Posterior cingulate gyrus (tissue), 11 donors: ENCODE measurements around the gene CNNM3.
A peak's percentile ranks its signal among the peaks of the same experiment; 100 is the strongest.

Experiments
- DNase-seq, 10 donors: peaks; one replicate each; pipeline versions ENCODE4 v3.0.0 to v3.0.0-alpha.2; 2020 to 2021; ENCODE audit warnings: mixed read lengths in 3 of 10
- intact Hi-C: fragments of 100-400 bp; cut with DNase I; formaldehyde crosslinking; loops from one replicate; pipeline ENCODE4 v1.15.1; 2023

The CNNM3 gene

GRCh38 chr2:96813656-96814055, 2.4 kb upstream of the CNNM3 start:
- intact Hi-C loops: no loop called here
- no peak for DNase-seq

- intact Hi-C loops: loop anchor here (1.0 to 2.0 kb wide), 3 partner anchors 42 to 145 kb away; no protein-coding TSS in a partner anchor
- peak in 1 of 10 donors; percentile 84 for DNase-seq
These were observed 542 bp upstream of the CNNM3 start for GRCh38 chr2:96815326-96816126.

DNA sequence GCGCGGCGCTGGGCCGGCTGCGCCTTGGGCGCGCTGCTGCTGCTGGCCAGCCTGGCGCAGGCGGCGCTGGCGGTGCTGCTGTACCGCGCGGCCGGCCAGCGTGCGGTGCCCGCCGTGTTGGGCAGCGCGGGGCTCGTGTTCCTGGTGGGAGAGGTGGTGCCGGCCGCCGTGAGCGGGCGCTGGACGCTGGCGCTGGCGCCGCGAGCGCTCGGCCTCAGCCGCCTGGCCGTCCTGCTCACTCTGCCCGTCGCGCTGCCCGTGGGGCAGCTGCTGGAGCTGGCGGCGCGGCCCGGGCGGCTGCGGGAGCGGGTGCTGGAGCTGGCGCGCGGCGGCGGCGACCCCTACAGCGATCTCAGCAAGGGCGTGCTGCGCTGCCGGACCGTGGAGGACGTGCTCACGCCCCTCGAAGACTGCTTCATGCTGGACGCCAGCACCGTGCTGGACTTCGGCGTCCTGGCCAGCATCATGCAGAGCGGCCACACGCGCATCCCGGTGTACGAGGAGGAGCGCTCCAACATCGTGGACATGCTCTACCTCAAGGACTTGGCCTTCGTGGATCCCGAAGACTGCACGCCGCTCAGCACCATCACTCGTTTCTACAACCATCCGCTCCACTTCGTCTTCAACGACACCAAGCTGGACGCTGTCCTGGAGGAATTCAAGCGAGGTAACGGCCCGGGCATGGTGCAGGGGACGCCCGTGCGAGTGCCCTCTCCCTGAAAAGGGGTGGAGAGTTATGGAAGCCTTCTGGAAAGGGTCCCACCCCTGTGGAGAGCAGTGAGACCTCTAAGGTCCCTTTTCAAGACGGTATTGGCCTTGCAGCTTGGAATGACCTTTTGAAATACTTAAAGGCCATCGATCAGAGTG, 1.0 kb downstream of the CNNM3 start:
- DNase-seq: peak in 3 of 10 donors; percentile 69 to 80 (median 78)
- intact Hi-C loops: loop anchor here (1.0 to 2.0 kb wide), 3 partner anchors 40 to 144 kb away; no protein-coding TSS in a partner anchor

DNA sequence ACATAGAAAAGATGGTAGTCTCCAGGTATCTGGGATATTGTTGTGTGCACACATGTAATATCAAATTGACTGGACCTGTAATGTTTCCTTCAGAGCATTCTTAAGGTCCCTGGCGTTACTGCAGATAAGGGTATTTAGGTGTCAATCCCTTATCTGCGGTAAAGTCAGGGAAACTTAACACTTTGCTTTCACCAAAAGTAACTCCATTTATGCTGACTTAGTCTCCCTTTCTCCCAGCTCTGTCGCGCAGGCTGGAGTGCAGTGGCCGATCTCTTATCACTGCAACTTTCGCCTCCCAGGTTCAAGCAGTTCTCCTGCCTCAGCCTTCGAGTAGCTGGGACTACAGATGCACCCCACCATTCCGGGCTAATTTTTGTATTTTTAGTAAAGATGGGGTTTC, 1.8 kb downstream of the CNNM3 start:
- intact Hi-C loops: loop anchor here (2.0 kb wide), 1 partner anchor 143 kb away; no protein-coding TSS in a partner anchor
- DNase-seq: peak in 1 of 10 donors; percentile 35

- intact Hi-C loops: no loop called here
- DNase-seq: peak in 2 of 10 donors; percentile 66 to 69
These were observed 3.2 kb downstream of the CNNM3 start for GRCh38 chr2:96819128-96819875.

GRCh38 chr2:96819876-96820511, 3.9 kb downstream of the CNNM3 start:
- peak in 2 of 10 donors; percentile 56 to 71 for DNase-seq
- intact Hi-C loops: no loop called here

GRCh38 chr2:96821113-96821675, 5.1 kb downstream of the CNNM3 start:
- DNase-seq: peak in 1 of 10 donors; percentile 36
- intact Hi-C loops: no loop called here

DNA sequence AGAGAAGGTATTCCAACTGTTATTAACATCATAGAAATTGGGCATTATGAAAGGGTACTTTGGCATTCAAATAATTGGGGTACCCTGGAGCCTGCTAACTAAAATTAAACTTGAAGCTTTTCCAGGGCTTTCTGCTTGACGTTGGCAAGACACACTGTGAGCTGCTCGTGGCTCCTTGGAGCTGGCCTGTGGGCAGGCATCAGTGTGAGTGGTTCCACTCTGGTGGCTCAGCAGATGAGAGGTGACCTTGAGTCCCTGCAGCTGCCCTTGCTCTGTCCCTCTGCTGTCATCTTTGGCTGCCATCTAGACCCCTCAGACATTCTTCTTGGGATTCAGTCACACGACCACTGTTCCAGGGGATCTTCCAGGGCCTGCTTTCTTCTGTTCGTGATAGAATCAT, 6.7 kb downstream of the CNNM3 start:
- peak in 2 of 10 donors; percentile 62 to 63 for DNase-seq
- intact Hi-C loops: no loop called here

DNA sequence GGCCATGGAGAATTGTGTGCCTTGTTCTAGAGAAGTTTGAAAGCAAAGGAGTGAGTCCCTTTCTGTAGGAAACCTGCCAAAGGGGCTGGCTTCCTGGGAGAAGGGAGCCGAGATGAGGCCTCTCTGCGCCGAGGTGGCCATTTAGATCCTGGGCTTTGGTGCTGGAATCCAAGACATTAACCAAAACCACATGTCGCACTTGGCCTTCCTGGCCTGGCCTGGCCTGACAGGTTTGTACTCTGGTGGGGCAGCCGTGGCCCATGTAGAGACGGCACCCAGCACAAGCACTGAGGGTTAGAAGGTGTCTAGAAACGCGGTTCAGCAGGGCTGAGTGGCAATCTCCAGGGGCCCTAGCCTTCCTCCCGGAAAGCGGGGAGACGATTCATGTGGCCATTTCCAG, 7.1 kb downstream of the CNNM3 start:
- intact Hi-C loops: no loop called here
- DNase-seq: peak in 2 of 10 donors; percentile 35 to 52

GRCh38 chr2:96824079-96824870, 8.2 kb downstream of the CNNM3 start:
- intact Hi-C loops: no loop called here

GRCh38 chr2:96825057-96825456, 9.0 kb downstream of the CNNM3 start:
- intact Hi-C loops: no loop called here
- peak in 3 of 10 donors; percentile 31 to 77 (median 71) for DNase-seq

More at GRCh38 chr2:96824079-96824870, 8.2 kb downstream of the CNNM3 start:
- DNase-seq: peak in 2 of 10 donors; percentile 26 to 52

DNA sequence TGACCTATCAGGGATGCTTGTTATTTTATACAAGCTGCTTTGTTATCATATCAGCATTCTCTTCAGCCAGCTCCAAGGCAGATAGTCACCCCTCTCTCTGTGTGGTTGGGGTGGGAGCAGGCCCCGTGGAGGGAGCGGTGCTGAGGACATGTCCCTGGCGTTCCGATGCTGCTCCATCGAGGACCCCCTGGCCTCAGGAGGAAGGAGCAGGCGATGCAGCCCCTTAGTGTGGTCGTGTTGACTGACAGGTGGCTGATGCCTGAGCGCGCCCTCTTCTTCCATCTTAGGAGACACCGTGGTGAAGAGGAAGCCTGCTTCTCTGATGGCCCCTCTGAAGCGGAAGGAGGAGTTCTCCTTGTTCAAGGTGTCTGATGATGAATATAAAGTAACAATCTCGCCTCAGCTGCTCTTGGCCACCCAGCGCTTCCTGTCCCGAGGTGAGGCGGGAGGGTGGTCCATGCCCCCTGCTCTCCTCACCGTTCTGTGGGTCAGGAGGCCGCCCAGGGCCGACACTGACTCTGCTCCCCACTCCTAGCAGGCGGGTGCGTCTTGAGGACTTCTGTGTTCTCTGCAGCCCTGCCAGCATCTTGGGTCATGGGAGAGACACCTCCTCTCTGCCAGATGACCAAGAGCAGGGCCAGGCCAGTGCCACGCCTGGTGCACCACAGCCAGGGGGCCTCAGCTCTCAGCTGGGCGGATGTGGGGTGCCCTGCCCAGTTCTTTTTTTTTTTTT, 10.6 kb downstream of the CNNM3 start:
- peak in 3 of 10 donors; percentile 39 to 79 (median 45) for DNase-seq
- intact Hi-C loops: no loop called here

DNA sequence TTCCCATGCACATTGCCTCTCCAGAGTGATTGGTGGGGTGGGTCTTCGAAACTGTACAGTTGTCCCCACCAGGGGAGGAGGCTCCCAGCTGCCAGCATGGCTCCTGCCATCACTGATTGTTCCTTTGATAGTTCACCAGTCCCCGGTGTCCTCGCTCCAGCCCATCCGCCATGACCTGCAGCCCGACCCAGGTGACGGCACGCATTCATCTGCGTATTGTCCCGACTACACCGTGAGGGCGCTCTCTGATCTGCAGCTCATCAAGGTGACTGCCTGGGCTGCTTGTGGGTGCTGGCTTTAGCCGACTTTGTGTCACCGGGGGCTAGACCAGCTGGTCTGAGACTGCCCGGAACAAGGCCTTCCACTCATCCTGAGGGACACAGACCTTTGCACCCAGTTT, 12.4 kb downstream of the CNNM3 start:
- peak in 1 of 10 donors; percentile 46 for DNase-seq

GRCh38 chr2:96828874-96829273, 12.8 kb downstream of the CNNM3 start:
- DNase-seq: peak in 2 of 10 donors; percentile 13 to 70
- intact Hi-C loops: no loop called here

More for the DNA sequence above, 12.4 kb downstream of the CNNM3 start:
- intact Hi-C loops: no loop called here

DNA sequence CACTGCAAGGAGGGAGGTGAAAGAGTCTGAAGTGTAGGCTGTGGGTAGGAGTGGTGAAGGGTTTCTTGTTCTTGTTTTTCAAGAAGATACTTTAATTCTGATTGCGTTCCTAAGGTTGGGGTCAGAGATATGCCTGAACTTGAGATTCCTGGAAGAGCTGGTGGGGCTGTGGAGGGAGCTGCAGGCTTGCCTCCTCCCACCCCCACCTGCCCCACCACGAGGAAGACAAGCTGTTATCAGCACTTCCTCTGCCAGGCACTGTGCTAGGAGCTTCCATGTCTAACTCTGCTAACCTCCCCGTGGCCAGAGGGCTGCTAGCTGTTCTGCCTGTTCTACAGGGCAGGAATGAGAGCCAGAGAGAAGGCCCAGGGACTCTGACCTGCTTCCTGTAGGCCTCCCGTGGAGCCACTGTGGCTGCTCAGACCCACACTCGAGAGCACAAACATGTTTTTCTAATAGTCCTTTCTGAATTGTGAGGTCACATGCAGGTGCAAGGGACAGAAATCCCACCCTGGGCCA, 14.0 kb downstream of the CNNM3 start:
- intact Hi-C loops: no loop called here
- no peak for DNase-seq

DNA sequence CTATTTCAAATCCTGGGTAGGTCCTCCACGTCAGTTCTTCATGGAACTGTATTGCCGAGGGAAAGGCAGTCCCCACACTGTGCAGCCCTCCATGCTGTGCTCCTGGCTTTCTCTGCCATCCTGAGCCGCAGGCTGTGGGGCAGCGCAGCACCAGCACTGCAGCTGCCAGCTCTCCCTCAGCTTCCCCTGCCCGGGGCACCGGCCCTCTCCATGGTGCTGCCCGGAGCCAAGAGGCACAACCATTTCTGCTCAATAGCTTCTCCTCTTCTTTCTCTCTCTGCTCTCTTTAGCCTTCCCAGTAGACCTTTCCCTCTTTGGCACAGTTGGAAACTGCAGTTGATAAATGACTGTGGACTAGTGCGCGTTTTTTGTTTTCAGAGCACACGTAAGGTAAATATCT, 15.6 kb downstream of the CNNM3 start:
- intact Hi-C loops: no loop called here
- peak in 1 of 10 donors; percentile 46 for DNase-seq

DNA sequence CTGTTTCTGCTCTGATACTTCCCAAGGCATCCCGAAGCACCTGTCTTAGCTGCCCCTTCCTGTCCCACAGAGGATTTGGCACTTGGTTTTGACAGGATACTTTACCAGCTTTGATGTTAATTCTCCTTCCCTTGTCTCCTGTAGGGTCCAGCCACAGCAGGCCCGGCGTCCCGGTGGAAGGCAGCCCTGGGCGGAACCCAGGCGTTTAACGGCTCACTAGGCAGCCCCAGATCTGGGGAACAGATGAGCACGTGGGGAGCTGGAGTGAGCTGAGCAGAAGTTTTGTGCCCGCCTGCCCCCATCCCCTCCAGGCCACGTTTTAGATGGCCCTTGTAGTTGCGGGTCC, 16.3 kb downstream of the CNNM3 start:
- intact Hi-C loops: no loop called here
- peak in 1 of 10 donors; percentile 60 for DNase-seq
